AG04450 (cell line): ENCODE results near the gene EFCAB13. TPM values are rescaled to one million over a fixed set of nuclear protein-coding genes. Genes with fewer than 3 reads are reported as not detected.
A peak's percentile ranks its signal among the peaks of the same experiment; 100 is the strongest.

Source experiments
- CTCF ChIA-PET: fragments of 300-600, 350-600 bp; formaldehyde crosslinking; extraction: SDS; loops from one replicate; lab custom pipeline; 2022; ENCODE audit warnings: antibody characterized with exemption, inconsistent platforms; lab: Charles Lee
- POLR2A ChIA-PET: fragments of 350-600 bp; formaldehyde crosslinking; extraction: SDS; loops from one replicate; lab custom pipeline; 2021; ENCODE audit warnings: antibody characterized with exemption, inconsistent platforms; lab: Yijun Ruan, JAX
- DNase-seq: peaks from one replicate; pipeline ENCODE4 v3.0.0-alpha.2; 2011; ENCODE audit warnings: low read depth, low spot score
- H3K27ac ChIP-seq: one replicate; pipeline ENCODE4 v1.5.1; 2012; ENCODE audit warnings: low read depth, low read length, control low read depth
- H3K27me3 ChIP-seq: one replicate; pipeline ENCODE4 v1.6.0; 2012; ENCODE audit warnings: low read length; ENCODE audit not compliant: control insufficient read depth, insufficient read depth
- H3K4me3 ChIP-seq: 2 replicates; pipeline ENCODE4 v1.5.1; 2011; ENCODE audit warnings: mild to moderate bottlenecking, low read depth, low read length, control low read depth
- H3K9me3 ChIP-seq: 2 replicates; pipeline ENCODE4 v1.5.1; 2012; ENCODE audit warnings: low read length; ENCODE audit not compliant: control insufficient read depth, insufficient read depth
- CTCF ChIP-seq: IDR thresholded peaks from 2 replicates; pipeline ENCODE4 v1.5.1; 2011; ENCODE audit warnings: low read depth, low read length, control low read depth, inconsistent platforms
- polyA plus RNA-seq: library from polyadenylated mRNA; depleted of rRNA; stranded (reverse); fragments of >200 nt; gene quantifications from 2 replicates; pipeline ENCODE4 v1.2.3, GENCODE V29; 2011

EFCAB13 gene
- polyA plus RNA-seq, 1 experiment, result 1.6 TPM

GRCh38 chr17:47324224-47325020 lies 667 bp downstream of the EFCAB13 start:
- Histone ChIP-seq H3K9me3 (peaks cover 11% of the 10 kb centered on the region; the same call in 1 of the 2 replicates), H3K27ac (peak overlapping the region; percentile 21), H3K4me3 (peak overlapping the region; percentile 72), H3K27me3 (peaks cover 4% of the 10 kb centered on the region)
- no peak for DNase-seq
- no peak for TF ChIP-seq CTCF
- ChIA-PET POLR2A (interaction anchor here (0.6 to 1.0 kb wide), 2 partner anchors 10 to 117 kb away, joined by 3 read pairs; no protein-coding TSS in a partner anchor), CTCF (interaction anchor here (1.8 kb wide), 1 partner anchor 9 kb away, joined by 5 read pairs; no protein-coding TSS in a partner anchor)

- H3K4me3 ChIP-seq, result no peak overlapping the region
- TF ChIP-seq CTCF, result no peak
Measured at GRCh38 chr17:47325176-47325575, 1.4 kb downstream of the EFCAB13 start.

GRCh38 chr17:47330548-47330947 lies 6.8 kb downstream of the EFCAB13 start:
- ChIA-PET CTCF (interaction anchor here (0.8 to 2.3 kb wide), 2 partner anchors 15 to 101 kb away, joined by 3 to 9 read pairs; no protein-coding TSS in a partner anchor), POLR2A (no interaction called here)
- TF ChIP-seq CTCF, result no peak
- DNase-seq, result no peak
- H3K27ac ChIP-seq, result no peak overlapping the region
- H3K4me3 ChIP-seq, result no peak overlapping the region
- H3K27me3 ChIP-seq, result no peaks in the 10 kb centered on the region
- H3K9me3 ChIP-seq, result no peaks in the 10 kb centered on the region

More at GRCh38 chr17:47325176-47325575, 1.4 kb downstream of the EFCAB13 start:
- DNase-seq, result no peak
- peaks cover 11% of the 10 kb centered on the region; the same call in 1 of the 2 replicates for H3K9me3 ChIP-seq
- H3K27me3 ChIP-seq, result peaks cover 4% of the 10 kb centered on the region
- POLR2A ChIA-PET, result no interaction called here
- CTCF ChIA-PET, result interaction anchor here (1.8 kb wide), 1 partner anchor 9 kb away, joined by 5 read pairs; no protein-coding TSS in a partner anchor
- H3K27ac ChIP-seq, result no peak overlapping the region

- H3K27me3 ChIP-seq, result no peaks in the 10 kb centered on the region
- no peak overlapping the region for H3K4me3 ChIP-seq
- POLR2A ChIA-PET, result no interaction called here
- DNase-seq, result no peak
- TF ChIP-seq CTCF, result no peak
- no peak overlapping the region for H3K27ac ChIP-seq
- no peaks in the 10 kb centered on the region for H3K9me3 ChIP-seq
- CTCF ChIA-PET, result no interaction called here
Measured at GRCh38 chr17:47332287-47332686, 8.5 kb downstream of the EFCAB13 start.
